Spleen (tissue), 11 donors: ENCODE measurements around the gene CREBRF. TPM values are rescaled to one million over a fixed set of nuclear protein-coding genes. Genes with fewer than 3 reads are reported as not detected.

Experiments
- DNase-seq: peaks from one replicate; pipeline ENCODE4 v3.0.0-alpha.2; 2020
- H3K27ac ChIP-seq, 8 donors: fragments of 200-600 bp; sonication (generic) in 7 of 8; 1 replicate in 4 of 8; 2 replicates in 4 of 8; pipeline versions ENCODE4 v1.5.0 to v1.8.0; 2016 to 2021; ENCODE audit warnings: inconsistent platforms in 4 of 8, mild to moderate bottlenecking in 4 of 8, moderate library complexity in 1 of 8
- H3K27me3 ChIP-seq, 7 donors: fragments of 200-600 bp; sonication (generic) in 6 of 7; replicated peaks in 1 of 7; 1 replicate in 4 of 7; 2 replicates in 3 of 7; pipeline versions ENCODE4 v1.5.0 to v1.8.0; 2016 to 2021; ENCODE audit warnings: inconsistent platforms in 3 of 7, mild to moderate bottlenecking in 1 of 7
- H3K36me3 ChIP-seq, 6 donors: fragments of 200-600 bp; sonication (generic) in 5 of 6; 1 replicate in 4 of 6; 2 replicates in 2 of 6; pipeline versions ENCODE4 v1.5.0 to v1.8.0; 2016 to 2021; ENCODE audit warnings: inconsistent platforms in 2 of 6
- H3K4me1 ChIP-seq, 6 donors: fragments of 200-600 bp; sonication (generic) in 5 of 6; 1 replicate in 3 of 6; 2 replicates in 3 of 6; pipeline versions ENCODE4 v1.5.0 to v1.8.0; 2016 to 2021; ENCODE audit warnings: inconsistent platforms in 3 of 6
- H3K4me3 ChIP-seq, 8 donors: fragments of 200-600 bp; sonication (generic) in 7 of 8; 1 replicate in 4 of 8; 2 replicates in 4 of 8; pipeline versions ENCODE4 v1.5.0 to v1.8.0; 2016 to 2021; ENCODE audit warnings: inconsistent platforms in 4 of 8, mild to moderate bottlenecking in 4 of 8, moderate library complexity in 2 of 8
- H3K9me3 ChIP-seq, 8 donors: fragments of 200-600 bp; sonication (generic) in 7 of 8; 1 replicate in 4 of 8; 2 replicates in 4 of 8; pipeline versions ENCODE4 v1.5.0 to v1.8.0; 2016 to 2021; ENCODE audit warnings: inconsistent platforms in 4 of 8
- POLR2A ChIP-seq, 3 donors: fragments of 450-650 bp; IDR thresholded peaks; one replicate each; pipeline ENCODE4 v1.5.1; 2017; ENCODE audit warnings: antibody characterized with exemption in 3 of 3, mild to moderate bottlenecking in 1 of 3
- POLR2AphosphoS5 ChIP-seq, 3 donors: sonication (generic); formaldehyde crosslinking; IDR thresholded peaks; one replicate each; pipeline ENCODE4 v1.5.1; 2017; ENCODE audit warnings: antibody characterized with exemption in 3 of 3
- WGBS, 5 donors: extraction: QIAGEN DNeasy Blood & Tissue Kit in 3 of 5; methylation state at CpG; one replicate each; pipeline versions ENCODE4 v1.1.5 to v1.1.7; 2013 to 2018; 5-methylcytosine and 5-hydroxymethylcytosine counted together
- intact Hi-C: fragments of 100-400 bp; cut with DNase I; formaldehyde crosslinking; loops from one replicate; pipeline ENCODE4 v1.15.0; 2023; ENCODE audit warnings: low total_unique reads
- polyA plus RNA-seq, 3 donors: library from polyadenylated mRNA; stranded (reverse); fragments of 200-250 nt; gene quantifications; one replicate each; pipeline ENCODE4 v1.2.1, GENCODE V29; 2013
- total RNA-seq, 7 donors: library from RNA; depleted of rRNA in 3 of 7; stranded (reverse); fragments of >200 nt in 3 of 7; fragmentation: NEBNext Ultra II Directional in 4 of 7; extraction: Animal tissue kit (Norgen Biotek cat#: 25700) in 4 of 7; gene quantifications; one replicate each; pipeline versions ENCODE4 v1.1.0 to v1.2.1, GENCODE V29; 2016 to 2021
- TF ChIP-seq, protein P1 (sequence below), 11 experiments: fragments of 200-600 bp in 7 of 11; fragments of 450-650 bp in 4 of 11; sonication (generic) in 4 of 11; IDR thresholded peaks in 8 of 11; conservative IDR thresholded peaks in 3 of 11; 1 replicate in 7 of 11; 2 replicates in 4 of 11; pipeline versions ENCODE4 v1.4.0 to v1.8.0; 2016 to 2021; ENCODE audit warnings: antibody characterized with exemption in 11 of 11, inconsistent platforms in 4 of 11, mild to moderate bottlenecking in 1 of 11
- donor health status: healthy with polysubstance abuse.
- donor health status: DM: no; HTN: no; CAD: no; lungs with moderate emphysema.
- donor health status: DM: no; HTN: no; CAD: no.
- donor health status: Bipolar disorder and iron deficiency.
- donor health status: healthy.
- donor health status: DM: no; HTN: no; CAD: no.
- donor health status: DM: yes; HTN: yes; CAD: no.

Gene CREBRF
- total and polyA plus RNA-seq, 10 donors, result 7.2 to 85.9 (median 56.2) TPM

GRCh38 chr5:173062141-173062540, 6.0 kb downstream of the CREBRF start:
- Histone ChIP-seq H3K4me3 (no peak overlapping the region), H3K9me3 (no peaks in the 10 kb centered on the region), H3K27me3 (no peaks in the 10 kb centered on the region), H3K27ac (peak overlapping the region in 1 of 8 donors; percentile 1), H3K36me3 (peaks cover 0 to 26% (median 2%) of the 10 kb centered on the region in 6 donors), H3K4me1 (peaks cover 24 to 97% (median 82%) of the 10 kb centered on the region in 6 donors)
- TF ChIP-seq POLR2A (IDR thresholded peaks at IDR 0.05) (no peak), POLR2AphosphoS5 (IDR thresholded peaks at IDR 0.05) (no peak)
- TF ChIP-seq, protein P1, sequence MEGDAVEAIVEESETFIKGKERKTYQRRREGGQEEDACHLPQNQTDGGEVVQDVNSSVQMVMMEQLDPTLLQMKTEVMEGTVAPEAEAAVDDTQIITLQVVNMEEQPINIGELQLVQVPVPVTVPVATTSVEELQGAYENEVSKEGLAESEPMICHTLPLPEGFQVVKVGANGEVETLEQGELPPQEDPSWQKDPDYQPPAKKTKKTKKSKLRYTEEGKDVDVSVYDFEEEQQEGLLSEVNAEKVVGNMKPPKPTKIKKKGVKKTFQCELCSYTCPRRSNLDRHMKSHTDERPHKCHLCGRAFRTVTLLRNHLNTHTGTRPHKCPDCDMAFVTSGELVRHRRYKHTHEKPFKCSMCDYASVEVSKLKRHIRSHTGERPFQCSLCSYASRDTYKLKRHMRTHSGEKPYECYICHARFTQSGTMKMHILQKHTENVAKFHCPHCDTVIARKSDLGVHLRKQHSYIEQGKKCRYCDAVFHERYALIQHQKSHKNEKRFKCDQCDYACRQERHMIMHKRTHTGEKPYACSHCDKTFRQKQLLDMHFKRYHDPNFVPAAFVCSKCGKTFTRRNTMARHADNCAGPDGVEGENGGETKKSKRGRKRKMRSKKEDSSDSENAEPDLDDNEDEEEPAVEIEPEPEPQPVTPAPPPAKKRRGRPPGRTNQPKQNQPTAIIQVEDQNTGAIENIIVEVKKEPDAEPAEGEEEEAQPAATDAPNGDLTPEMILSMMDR (IDR thresholded peaks at IDR 0.05 in 8 of 11, conservative IDR thresholded peaks at IDR 0.05 in 3 of 11), result no peak
- intact Hi-C loops, result no loop called here
- DNase-seq, result no peak
- WGBS, 5 donors, result 75 to 86% (median 78%) methylated on average over 4 of the region's 4 CpGs

GRCh38 chr5:173065155-173065554, 9.0 kb downstream of the CREBRF start:
- H3K36me3 ChIP-seq, result peaks cover 0 to 18% (median 2%) of the 10 kb centered on the region in 6 donors
- H3K4me1 ChIP-seq, result peaks cover 25 to 97% (median 74%) of the 10 kb centered on the region in 6 donors
- H3K4me3 ChIP-seq, result no peak overlapping the region
- no peaks in the 10 kb centered on the region for H3K9me3 ChIP-seq
- intact Hi-C loops, result no loop called here
- no peaks in the 10 kb centered on the region for H3K27me3 ChIP-seq
- TF ChIP-seq, protein P1 (IDR thresholded peaks at IDR 0.05 in 8 of 11, conservative IDR thresholded peaks at IDR 0.05 in 3 of 11), result no peak
- TF ChIP-seq POLR2AphosphoS5 (IDR thresholded peaks at IDR 0.05), result no peak
- no peak for TF ChIP-seq POLR2A (IDR thresholded peaks at IDR 0.05)
- peak overlapping the region in 7 of 8 donors; percentile 17 to 71 (median 36) for H3K27ac ChIP-seq
- no peak for DNase-seq

- H3K36me3 ChIP-seq, result peaks cover 0 to 2% (median 0%) of the 10 kb centered on the region in 6 donors
- peak overlapping the region in 1 of 8 donors; percentile 23 for H3K4me3 ChIP-seq
- peak overlapping the region in 5 of 8 donors; percentile 29 to 48 (median 41) for H3K27ac ChIP-seq
- DNase-seq, result no peak
- TF ChIP-seq POLR2A (IDR thresholded peaks at IDR 0.05), result no peak
- no peak for TF ChIP-seq POLR2AphosphoS5 (IDR thresholded peaks at IDR 0.05)
- TF ChIP-seq, protein P1 (IDR thresholded peaks at IDR 0.05 in 8 of 11, conservative IDR thresholded peaks at IDR 0.05 in 3 of 11), result no peak
- no peaks in the 10 kb centered on the region for H3K9me3 ChIP-seq
- peaks cover 25 to 98% (median 55%) of the 10 kb centered on the region in 6 donors for H3K4me1 ChIP-seq
- intact Hi-C loops, result no loop called here
- H3K27me3 ChIP-seq, result no peaks in the 10 kb centered on the region
- WGBS, 5 donors, result 20 to 42% (median 33%) methylated on average over 7 of the region's 7 CpGs
Observed at GRCh38 chr5:173069671-173070070, 13.5 kb downstream of the CREBRF start.

DNA sequence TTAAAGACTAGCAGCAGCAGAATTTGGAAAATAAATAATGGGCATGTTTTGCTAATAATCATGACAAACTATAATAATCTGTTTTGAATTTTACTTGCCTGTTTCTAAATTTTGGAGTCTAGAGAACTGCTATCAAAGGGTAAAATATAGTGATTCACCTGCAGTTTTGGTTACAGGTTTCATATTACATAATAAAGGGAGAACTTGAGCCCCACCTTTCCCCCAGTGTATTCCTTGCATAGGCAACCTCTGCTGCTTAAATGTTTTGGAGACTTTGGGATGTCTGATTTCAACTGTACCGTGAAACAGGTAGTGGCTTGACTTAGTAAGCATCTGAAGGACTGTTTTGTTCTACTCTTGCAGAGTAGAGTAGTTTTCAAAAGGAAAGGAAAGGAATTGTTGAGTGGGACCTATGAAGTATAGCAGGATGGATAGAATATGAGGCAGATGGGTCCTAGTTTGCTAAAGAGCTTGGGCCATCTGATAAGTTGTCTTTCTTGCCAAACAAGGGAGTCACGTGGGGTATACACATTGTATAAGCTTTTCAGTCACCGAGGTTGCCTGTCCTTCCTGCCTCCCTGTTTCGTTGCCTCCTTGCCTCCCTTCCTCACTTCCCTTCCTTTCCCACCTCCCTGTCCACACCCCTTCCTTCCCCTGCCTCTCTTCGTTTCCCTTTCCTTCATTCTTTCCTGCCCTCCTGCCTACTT, 19.1 kb downstream of the CREBRF start:
- Histone ChIP-seq H3K27me3 (no peaks in the 10 kb centered on the region), H3K36me3 (peaks cover 0 to under 1% (median 0%) of the 10 kb centered on the region in 6 donors), H3K4me1 (peaks cover 0 to 95% (median 37%) of the 10 kb centered on the region in 6 donors), H3K4me3 (no peak overlapping the region), H3K9me3 (peaks cover 0 to 8% (median 0%) of the 10 kb centered on the region in 8 donors), H3K27ac (no peak overlapping the region)
- 66 to 92% (median 79%) methylated on average over 5 of the region's 5 CpGs for WGBS, 5 donors
- TF ChIP-seq POLR2A (IDR thresholded peaks at IDR 0.05) (no peak), POLR2AphosphoS5 (IDR thresholded peaks at IDR 0.05) (no peak)
- TF ChIP-seq, protein P1 (IDR thresholded peaks at IDR 0.05 in 8 of 11, conservative IDR thresholded peaks at IDR 0.05 in 3 of 11), result no peak
- no peak for DNase-seq
- intact Hi-C loops, result no loop called here
